BLaER1 treated with 17β-estradiol and CSF1 and Interleukin-3, amounts not matched to agents 10 nM and 100 nM (cell line): Measurements from ENCODE around the gene ASMT.

ENCODE experiments used
- H3K27ac ChIP-seq, 11 experiments: shearing (Covaris generic); formaldehyde crosslinking; 2 replicates each; pipeline ENCODE4 v1.8.1; 2022
- H3K27me3 ChIP-seq, 11 experiments: shearing (Covaris generic); formaldehyde crosslinking; 2 replicates each; pipeline ENCODE4 v1.8.1; 2022
- H3K36me3 ChIP-seq, 11 experiments: shearing (Covaris generic); formaldehyde crosslinking; 2 replicates each; pipeline ENCODE4 v1.8.1; 2022
- H3K4me1 ChIP-seq, 10 experiments: shearing (Covaris generic); formaldehyde crosslinking; 2 replicates each; pipeline ENCODE4 v1.8.1; 2022
- H3K4me2 ChIP-seq, 11 experiments: shearing (Covaris generic); formaldehyde crosslinking; 2 replicates each; pipeline ENCODE4 v1.8.1; 2022
- H3K4me3 ChIP-seq, 10 experiments: shearing (Covaris generic); formaldehyde crosslinking; 2 replicates each; pipeline ENCODE4 v1.8.1; 2022
- H3K9ac ChIP-seq, 11 experiments: shearing (Covaris generic); formaldehyde crosslinking; 2 replicates each; pipeline ENCODE4 v1.8.1; 2022
- H3K9me3 ChIP-seq, 11 experiments: shearing (Covaris generic); formaldehyde crosslinking; replicated peaks in 1 of 11; 2 replicates each; pipeline ENCODE4 v1.8.1; 2022
- H4K20me1 ChIP-seq, 11 experiments: shearing (Covaris generic); formaldehyde crosslinking; 2 replicates each; pipeline ENCODE4 v1.8.1; 2022
- Cebpa-rat ChIP-seq, 11 experiments: shearing (Covaris generic); IDR thresholded peaks; 2 replicates each; pipeline ENCODE4 v1.8.1; 2022

ASMT gene

DNA sequence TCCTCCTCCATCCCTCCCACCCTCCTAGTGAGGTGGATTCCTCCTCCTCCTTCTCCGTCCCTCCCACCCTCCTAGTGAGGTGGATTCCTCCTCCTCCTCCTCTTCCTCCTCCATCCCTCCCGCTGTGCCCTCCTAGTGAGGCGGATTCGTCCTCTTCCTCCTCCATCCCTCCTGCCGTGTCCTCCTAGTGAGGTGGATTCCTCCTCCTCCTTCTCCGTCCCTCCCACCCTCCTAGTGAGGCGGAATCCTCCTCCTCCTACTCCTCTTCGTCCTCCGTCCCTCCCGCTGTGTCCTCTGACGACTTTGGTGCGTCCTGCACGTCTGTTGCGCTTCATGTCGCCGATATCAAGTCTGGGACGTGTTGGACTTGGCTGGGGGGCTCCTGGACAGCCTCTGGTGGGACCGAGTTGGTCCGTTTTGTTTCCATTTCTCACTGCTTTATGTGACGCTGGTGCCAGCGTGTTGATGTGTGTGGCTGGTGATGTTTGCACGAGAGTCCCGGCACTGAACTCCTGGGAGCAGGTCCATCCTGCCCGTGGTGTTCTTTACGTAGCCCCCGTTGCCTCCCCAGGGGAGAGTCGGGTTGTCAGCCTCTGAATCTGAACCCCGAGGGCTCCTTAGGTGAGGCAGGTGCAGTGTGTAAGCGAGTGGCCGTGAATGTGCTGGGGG is 18.0 kb upstream of the ASMT start:
- Histone ChIP-seq H3K4me3 (peak overlapping the region in 5 of 10 experiments; percentile 48 to 58 (median 53); a peak in 4 of 20 replicates), H3K36me3 (peaks cover 70 to 76% (median 73%) of the 10 kb centered on the region in 11 experiments)

DNA sequence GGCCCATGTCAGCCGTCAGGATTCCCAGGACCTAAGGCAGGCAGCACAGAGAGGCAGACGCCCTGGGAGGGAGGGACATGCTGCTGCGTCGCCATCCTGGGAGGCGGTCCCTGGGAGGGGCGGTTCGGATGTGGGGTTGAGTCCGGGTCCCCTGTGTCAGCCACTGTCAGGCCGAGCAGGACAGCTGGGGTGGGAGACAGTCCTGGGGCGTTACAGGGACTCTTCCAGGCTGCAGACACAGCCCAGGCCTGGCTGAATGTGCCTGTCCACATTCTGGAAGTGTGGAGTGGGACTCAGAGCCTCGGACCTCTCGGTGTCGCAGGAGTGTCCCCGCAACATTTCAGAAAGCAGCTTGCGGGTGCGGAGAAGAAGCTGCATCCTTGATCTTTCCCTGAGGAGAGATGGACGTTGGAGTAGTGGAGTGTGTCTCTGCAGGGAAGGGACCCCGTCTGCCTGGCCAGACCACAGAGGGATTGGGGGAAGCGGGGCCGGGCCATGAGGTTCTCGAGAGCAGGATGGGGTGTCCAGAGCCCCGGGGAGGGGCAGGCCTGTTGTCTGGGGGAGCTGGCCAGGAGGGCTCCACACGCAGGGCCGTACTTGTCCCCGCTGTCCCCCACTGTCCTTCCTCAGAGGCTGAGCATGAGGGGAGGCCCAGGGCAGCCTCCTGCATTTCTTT is 17.4 kb upstream of the ASMT start:
- Histone ChIP-seq H3K4me3 (peak overlapping the region; percentile 24 to 58 (median 50); a peak in 17 of 20 replicates), H3K9me3 (peaks cover 0 to 21% (median 20%) of the 10 kb centered on the region in 11 experiments; a peak in 18 of 22 replicates), H3K27me3 (peaks cover 0 to 4% (median 0%) of the 10 kb centered on the region in 11 experiments; a peak in 1 of 22 replicates), H3K27ac (peak overlapping the region in 9 of 11 experiments; percentile 56 to 79 (median 70); a peak in 18 of 22 replicates), H4K20me1 (peaks cover 91 to 98% (median 96%) of the 10 kb centered on the region in 11 experiments), H3K9ac (peak overlapping the region; percentile 13 to 72 (median 66); a peak in 20 of 22 replicates), H3K36me3 (peaks cover 77 to 83% (median 79%) of the 10 kb centered on the region in 11 experiments), H3K4me2 (peak overlapping the region; percentile 84 to 96 (median 92)), H3K4me1 (peaks cover 47 to 76% (median 66%) of the 10 kb centered on the region in 10 experiments)
- TF ChIP-seq Cebpa-rat (IDR thresholded peaks at IDR 0.05) = no peak

More for the DNA sequence above, 18.0 kb upstream of the ASMT start:
- H3K9me3 ChIP-seq = peaks cover 0 to 15% (median 13%) of the 10 kb centered on the region in 11 experiments; a peak in 18 of 22 replicates
- peaks cover 86 to 97% (median 95%) of the 10 kb centered on the region in 11 experiments for H4K20me1 ChIP-seq
- peaks cover 0 to 4% (median 0%) of the 10 kb centered on the region in 11 experiments; a peak in 1 of 22 replicates for H3K27me3 ChIP-seq
- H3K4me2 ChIP-seq = peak overlapping the region; percentile 84 to 96 (median 92)
- H3K4me1 ChIP-seq = peaks cover 49 to 76% (median 67%) of the 10 kb centered on the region in 10 experiments
- TF ChIP-seq Cebpa-rat (IDR thresholded peaks at IDR 0.05) = no peak
- H3K27ac ChIP-seq = peak overlapping the region in 6 of 11 experiments; percentile 12 to 79 (median 68); a peak in 6 of 22 replicates
- H3K9ac ChIP-seq = peak overlapping the region in 10 of 11 experiments; percentile 13 to 72 (median 66); a peak in 16 of 22 replicates

GRCh38 chrX:1598021-1598875 is 16.6 kb upstream of the ASMT start:
- no peak for TF ChIP-seq Cebpa-rat (IDR thresholded peaks at IDR 0.05)
- Histone ChIP-seq H3K27me3 (peaks cover 0 to 4% (median 0%) of the 10 kb centered on the region in 11 experiments; a peak in 1 of 22 replicates), H3K9ac (peak overlapping the region; percentile 54 to 72 (median 66); a peak in 21 of 22 replicates), H3K36me3 (peaks cover 82 to 87% (median 83%) of the 10 kb centered on the region in 11 experiments), H3K4me2 (peak overlapping the region; percentile 84 to 96 (median 92)), H3K9me3 (peaks cover 0 to 27% (median 21%) of the 10 kb centered on the region in 11 experiments; a peak in 18 of 22 replicates), H3K27ac (peak overlapping the region; percentile 13 to 79 (median 66); a peak in 20 of 22 replicates), H4K20me1 (peaks cover 84 to 98% (median 95%) of the 10 kb centered on the region in 11 experiments), H3K4me1 (peaks cover 40 to 70% (median 61%) of the 10 kb centered on the region in 10 experiments), H3K4me3 (peak overlapping the region; percentile 24 to 58 (median 50))

GRCh38 chrX:1598876-1599790 is 15.7 kb upstream of the ASMT start:
- TF ChIP-seq Cebpa-rat (IDR thresholded peaks at IDR 0.05) = no peak
- peaks cover 78 to 86% (median 83%) of the 10 kb centered on the region in 11 experiments for H3K36me3 ChIP-seq
- peaks cover 37 to 62% (median 52%) of the 10 kb centered on the region in 10 experiments for H3K4me1 ChIP-seq
- H3K9me3 ChIP-seq = peaks cover 0 to 28% (median 21%) of the 10 kb centered on the region in 11 experiments; a peak in 18 of 22 replicates
- H4K20me1 ChIP-seq = peaks cover 77 to 97% (median 93%) of the 10 kb centered on the region in 11 experiments
- peak overlapping the region in 10 of 11 experiments; percentile 5 to 72 (median 66); a peak in 18 of 22 replicates for H3K9ac ChIP-seq
- peak overlapping the region in 10 of 11 experiments; percentile 13 to 79 (median 68); a peak in 18 of 22 replicates for H3K27ac ChIP-seq
- H3K27me3 ChIP-seq = peaks cover 0 to 4% (median 0%) of the 10 kb centered on the region in 11 experiments; a peak in 1 of 22 replicates
- H3K4me2 ChIP-seq = peak overlapping the region; percentile 84 to 96 (median 92)
- peak overlapping the region; percentile 24 to 58 (median 50) for H3K4me3 ChIP-seq

- Histone ChIP-seq H3K27ac (peak overlapping the region in 9 of 11 experiments; percentile 56 to 79 (median 70); a peak in 17 of 22 replicates), H3K9me3 (peaks cover 0 to 28% (median 21%) of the 10 kb centered on the region in 11 experiments; a peak in 18 of 22 replicates), H3K4me3 (peak overlapping the region in 8 of 10 experiments; percentile 32 to 58 (median 51); a peak in 13 of 20 replicates), H3K27me3 (peaks cover 0 to 4% (median 0%) of the 10 kb centered on the region in 11 experiments; a peak in 1 of 22 replicates), H3K36me3 (peaks cover 74 to 86% (median 82%) of the 10 kb centered on the region in 11 experiments), H4K20me1 (peaks cover 69 to 96% (median 93%) of the 10 kb centered on the region in 11 experiments), H3K4me2 (peak overlapping the region; percentile 84 to 96 (median 92)), H3K9ac (peak overlapping the region in 10 of 11 experiments; percentile 5 to 72 (median 66); a peak in 17 of 22 replicates), H3K4me1 (peaks cover 37 to 55% (median 47%) of the 10 kb centered on the region in 10 experiments)
- no peak for TF ChIP-seq Cebpa-rat (IDR thresholded peaks at IDR 0.05)
Observed at GRCh38 chrX:1599791-1600405, 15.0 kb upstream of the ASMT start.

DNA sequence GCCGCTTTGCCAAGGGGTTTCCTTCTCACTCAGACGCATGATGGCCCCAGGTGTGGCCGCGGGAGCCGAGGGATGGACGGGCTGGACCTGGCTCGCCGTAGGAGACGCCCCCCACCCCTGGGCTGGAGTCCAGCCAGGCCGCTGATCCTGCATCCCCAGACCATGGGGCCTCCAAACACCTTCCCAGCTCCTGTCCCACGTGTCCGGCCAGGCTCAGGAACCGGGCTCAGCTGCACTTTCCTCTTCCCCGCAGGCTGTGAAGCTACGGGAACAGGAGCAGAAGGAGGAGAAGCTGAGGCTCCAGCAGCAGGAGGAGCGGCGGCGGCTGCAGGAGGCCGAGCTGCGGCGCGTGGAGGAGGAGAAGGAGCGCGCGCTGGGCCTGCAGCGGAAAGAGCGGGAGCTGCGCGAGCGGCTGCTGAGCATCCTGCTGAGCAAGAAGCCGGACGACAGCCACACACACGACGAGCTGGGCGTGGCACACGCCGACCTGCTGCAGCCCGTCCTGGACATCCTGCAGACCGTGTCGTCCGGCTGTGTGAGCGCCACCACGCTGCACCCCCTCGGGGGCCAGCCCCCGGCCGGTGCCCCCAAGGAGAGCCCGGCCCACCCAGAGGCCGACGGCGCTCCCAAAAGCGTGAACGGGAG is 14.3 kb upstream of the ASMT start:
- peaks cover 0 to 4% (median 0%) of the 10 kb centered on the region in 11 experiments; a peak in 1 of 22 replicates for H3K27me3 ChIP-seq
- peak overlapping the region in 9 of 11 experiments; percentile 84 to 96 (median 93); a peak in 15 of 22 replicates for H3K4me2 ChIP-seq
- TF ChIP-seq Cebpa-rat (IDR thresholded peaks at IDR 0.05) = no peak
- H3K9ac ChIP-seq = peak overlapping the region in 4 of 11 experiments; percentile 63 to 71 (median 67); a peak in 4 of 22 replicates
- peaks cover 68 to 84% (median 79%) of the 10 kb centered on the region in 11 experiments for H3K36me3 ChIP-seq
- 0 out of 20 replicates have a peak overlapping the region, but pooled peaks of 1 of the 10 experiments have one; percentile 26 for H3K4me3 ChIP-seq
- no peak overlapping the region for H3K27ac ChIP-seq
- H3K9me3 ChIP-seq = peaks cover 0 to 28% (median 21%) of the 10 kb centered on the region in 11 experiments; a peak in 18 of 22 replicates
- peaks cover 63 to 96% (median 93%) of the 10 kb centered on the region in 11 experiments for H4K20me1 ChIP-seq
- H3K4me1 ChIP-seq = peaks cover 36 to 53% (median 42%) of the 10 kb centered on the region in 10 experiments
